IPS-11a (cell line): ENCODE data around the gene MOBP.
"Not testable (repeated sequence)": the region's sequence is repeated elsewhere in the genome, so short reads cannot be mapped to it uniquely, and the experiment has no call there.

Experiments used
- H3K4me3 ChIP-seq: one replicate; pipeline ENCODE4 v1.5.1; 2013; ENCODE audit warnings: low read depth, low read length, control low read depth

MOBP gene, protein sequence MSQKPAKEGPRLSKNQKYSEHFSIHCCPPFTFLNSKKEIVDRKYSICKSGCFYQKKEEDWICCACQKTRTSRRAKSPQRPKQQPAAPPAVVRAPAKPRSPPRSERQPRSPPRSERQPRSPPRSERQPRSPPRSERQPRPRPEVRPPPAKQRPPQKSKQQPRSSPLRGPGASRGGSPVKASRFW

GRCh38 chr3:39467394-39468107 lies at the start of gene MOBP:
TSS of gene MOBP (plus strand) at chr3:39467680. CDS start at chr3:39502070, 34,390 bp downstream.
- no peak within 1 kb of the TSS for H3K4me3 ChIP-seq

DNA sequence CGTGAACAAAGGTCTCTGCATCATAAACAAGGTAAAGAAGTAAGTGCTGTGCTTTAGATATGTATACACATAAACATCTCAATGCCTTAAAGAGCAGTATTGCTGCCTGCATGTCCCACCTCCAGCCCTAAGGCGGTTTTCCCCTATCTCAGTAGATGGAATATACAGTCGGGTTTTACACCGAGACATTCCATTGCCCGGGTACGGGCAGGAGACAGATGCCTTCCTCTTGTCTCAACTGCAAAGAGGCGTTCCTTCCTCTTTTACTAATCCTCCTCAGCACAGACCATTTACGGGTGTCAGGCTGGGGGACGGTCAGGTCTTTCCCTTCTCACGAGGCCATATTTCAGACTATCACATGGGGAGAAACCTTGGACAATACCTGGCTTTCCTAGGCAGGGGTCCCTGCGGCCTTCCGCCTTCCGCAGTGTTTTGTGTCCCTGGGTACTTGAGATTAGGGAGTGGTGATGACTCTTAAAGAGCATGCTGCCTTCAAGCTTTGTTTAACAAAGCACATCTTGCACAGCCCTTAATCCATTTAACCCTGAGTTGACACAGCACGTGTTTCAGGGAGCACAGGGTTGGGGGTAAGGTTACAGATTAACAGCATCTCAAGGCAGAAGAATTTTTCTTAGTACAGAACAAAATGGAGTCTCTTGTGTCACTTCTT lies 48.8 kb upstream of the MOBP start:
- not testable (repeated sequence) for H3K4me3 ChIP-seq

DNA sequence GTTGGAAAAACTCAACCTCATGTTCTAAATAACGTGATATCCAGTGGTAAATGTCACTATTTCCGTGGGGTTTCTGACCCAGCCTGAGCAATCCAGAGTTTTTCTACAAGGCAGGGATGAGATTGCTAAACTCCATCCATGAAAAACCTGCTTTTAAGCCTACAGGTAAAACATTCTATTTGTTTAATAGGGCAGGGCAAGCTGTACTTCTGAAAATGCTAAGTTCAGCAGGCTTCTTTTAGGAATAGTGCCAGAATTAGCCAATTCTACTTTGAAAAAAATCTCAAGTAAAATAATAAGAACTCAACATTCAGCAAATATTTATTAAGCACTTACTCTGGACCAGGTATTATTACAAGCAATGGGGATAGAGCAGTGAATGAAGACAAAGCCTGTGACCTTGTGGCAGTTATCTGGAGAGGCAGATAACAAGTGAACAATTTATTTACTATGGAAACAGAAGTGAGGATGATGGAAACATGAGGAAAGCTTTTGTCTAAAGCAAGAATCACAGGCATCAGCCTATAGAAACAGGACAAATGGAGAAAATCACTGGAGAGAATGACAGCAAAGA lies 47.7 kb upstream of the MOBP start:
- no peak overlapping the region for H3K4me3 ChIP-seq

GRCh38 chr3:39420543-39420942 lies 46.9 kb upstream of the MOBP start:
- no peak overlapping the region for H3K4me3 ChIP-seq

DNA sequence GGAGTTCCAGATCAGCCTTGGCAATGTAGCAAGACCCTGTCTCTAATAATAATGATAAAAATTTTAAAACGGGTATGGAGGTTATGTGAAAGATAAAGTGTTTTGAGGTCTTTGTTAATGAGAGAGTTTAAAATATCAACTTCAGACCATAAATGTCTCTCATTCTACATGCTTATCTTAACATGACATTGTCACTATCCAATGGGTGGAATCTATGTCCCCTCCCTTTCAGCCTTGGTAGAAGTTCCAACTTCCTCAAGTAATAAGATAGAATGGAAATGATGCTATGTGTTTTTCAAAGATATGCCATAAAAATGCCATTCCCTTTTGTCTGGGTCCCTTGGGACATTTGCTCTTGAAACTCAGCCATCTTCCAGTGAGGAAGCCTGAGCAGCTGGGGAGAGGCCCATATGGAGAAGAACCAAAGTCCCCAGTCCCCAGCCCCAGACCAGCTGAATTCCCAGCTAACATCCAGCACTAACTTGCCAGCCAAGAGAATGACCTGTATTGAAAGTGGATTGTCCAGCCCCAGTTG lies 44.0 kb upstream of the MOBP start:
- no peak overlapping the region for H3K4me3 ChIP-seq

DNA sequence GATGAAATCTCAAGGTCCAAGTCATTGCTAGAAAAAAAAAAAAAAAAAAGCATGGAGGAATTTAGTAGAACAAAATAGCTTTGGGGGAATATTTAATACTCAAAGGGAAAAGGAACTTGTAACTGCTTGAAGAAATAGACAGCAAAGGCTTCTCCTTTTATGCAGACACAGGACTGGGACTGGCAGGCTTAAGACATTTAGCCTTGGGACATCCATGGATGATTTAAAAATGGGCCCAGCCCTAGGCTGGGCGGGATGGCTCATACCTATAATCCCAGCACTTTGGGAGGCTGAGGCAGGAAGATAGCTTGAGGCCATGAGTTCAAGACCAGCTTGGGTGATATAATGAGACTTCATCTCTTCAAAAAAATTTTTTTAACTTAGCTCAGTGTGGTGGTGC lies 41.2 kb upstream of the MOBP start:
- no peak overlapping the region for H3K4me3 ChIP-seq

GRCh38 chr3:39427506-39427905 lies 40.0 kb upstream of the MOBP start:
- no peak overlapping the region for H3K4me3 ChIP-seq

DNA sequence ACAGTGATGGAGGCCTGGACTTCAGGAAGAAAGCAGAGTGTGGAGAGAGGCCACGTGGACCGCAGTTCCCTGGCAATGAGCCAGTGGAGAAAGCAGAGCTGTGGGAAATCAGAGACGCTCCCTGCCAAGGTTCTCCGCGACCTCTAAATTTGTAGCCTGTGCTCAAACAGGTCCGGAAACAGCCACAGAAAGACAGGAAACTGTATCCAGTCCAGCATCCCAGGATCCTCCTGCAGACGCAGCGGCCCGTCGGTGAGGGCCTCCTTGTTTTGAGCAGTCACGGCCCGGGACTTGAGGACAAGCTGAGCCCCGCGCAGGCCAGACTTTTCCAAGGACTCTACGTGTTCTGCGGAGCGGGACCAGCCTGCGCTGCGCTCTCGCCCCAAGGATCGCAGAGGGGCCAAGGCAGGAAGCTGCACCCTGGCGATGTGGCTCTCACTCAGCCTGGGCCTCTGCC lies 38.7 kb upstream of the MOBP start:
- no peak overlapping the region for H3K4me3 ChIP-seq

- H3K4me3 ChIP-seq = no peak overlapping the region
Observed at GRCh38 chr3:39429466-39429865, 38.0 kb upstream of the MOBP start.

DNA sequence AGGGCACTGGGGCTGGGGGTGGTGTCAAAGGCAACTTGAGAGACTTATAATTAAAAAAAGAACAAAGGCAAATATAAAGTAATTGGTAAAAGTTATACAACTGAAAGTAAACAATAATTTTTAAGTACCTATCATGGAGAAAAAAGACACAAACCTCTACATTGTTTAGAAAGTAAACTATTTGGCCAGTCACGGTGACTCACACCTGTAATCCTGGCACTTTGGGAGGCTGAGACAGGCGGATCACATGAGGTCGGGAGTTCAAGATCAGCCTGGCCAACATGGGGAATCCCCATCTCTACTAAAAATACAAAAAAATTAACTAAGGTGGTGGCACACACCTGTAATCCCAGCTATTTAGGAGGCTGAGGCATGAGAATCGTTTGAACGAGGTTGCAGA lies 35.1 kb upstream of the MOBP start:
- no peak overlapping the region for H3K4me3 ChIP-seq

DNA sequence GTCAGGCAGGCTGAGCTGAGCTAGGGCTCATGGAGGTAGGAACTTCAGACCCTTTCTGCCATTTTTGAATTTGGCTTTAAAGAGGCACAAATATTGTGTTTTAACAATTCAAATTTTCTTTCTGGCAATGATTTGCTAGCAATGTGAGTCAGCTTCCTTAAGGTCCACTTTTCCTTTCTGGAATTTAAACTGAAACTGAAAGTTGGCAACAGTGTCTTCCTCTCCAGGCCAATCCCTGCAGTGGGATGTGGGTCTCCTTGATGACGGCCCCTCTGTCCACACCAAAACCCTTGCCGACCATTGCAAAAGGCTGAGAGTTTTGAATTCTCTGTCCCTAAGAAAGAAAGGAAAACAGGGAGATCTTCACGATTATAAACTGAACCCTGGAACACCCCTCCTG lies 33.8 kb upstream of the MOBP start:
- H3K4me3 ChIP-seq = no peak overlapping the region

DNA sequence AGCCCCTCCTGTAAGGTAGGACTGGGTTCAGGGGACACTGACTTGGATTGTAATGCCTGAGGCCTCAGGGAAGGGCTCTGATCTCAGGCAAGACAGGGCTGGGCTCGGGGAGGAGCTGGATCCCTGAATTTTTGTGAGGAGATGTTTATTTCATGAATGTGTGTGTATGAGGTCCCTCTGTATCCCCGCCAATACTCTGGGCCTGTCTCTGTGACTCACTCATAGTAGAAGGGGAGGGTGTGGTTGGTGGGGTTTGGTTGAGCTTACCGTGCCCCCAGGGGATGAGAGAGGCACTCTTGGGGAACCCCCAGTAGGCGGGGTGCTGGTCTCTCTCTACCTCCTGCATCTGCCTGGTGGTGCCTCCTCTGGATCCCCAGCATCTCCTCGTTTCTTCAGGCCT lies 32.9 kb upstream of the MOBP start:
- H3K4me3 ChIP-seq = no peak overlapping the region

DNA sequence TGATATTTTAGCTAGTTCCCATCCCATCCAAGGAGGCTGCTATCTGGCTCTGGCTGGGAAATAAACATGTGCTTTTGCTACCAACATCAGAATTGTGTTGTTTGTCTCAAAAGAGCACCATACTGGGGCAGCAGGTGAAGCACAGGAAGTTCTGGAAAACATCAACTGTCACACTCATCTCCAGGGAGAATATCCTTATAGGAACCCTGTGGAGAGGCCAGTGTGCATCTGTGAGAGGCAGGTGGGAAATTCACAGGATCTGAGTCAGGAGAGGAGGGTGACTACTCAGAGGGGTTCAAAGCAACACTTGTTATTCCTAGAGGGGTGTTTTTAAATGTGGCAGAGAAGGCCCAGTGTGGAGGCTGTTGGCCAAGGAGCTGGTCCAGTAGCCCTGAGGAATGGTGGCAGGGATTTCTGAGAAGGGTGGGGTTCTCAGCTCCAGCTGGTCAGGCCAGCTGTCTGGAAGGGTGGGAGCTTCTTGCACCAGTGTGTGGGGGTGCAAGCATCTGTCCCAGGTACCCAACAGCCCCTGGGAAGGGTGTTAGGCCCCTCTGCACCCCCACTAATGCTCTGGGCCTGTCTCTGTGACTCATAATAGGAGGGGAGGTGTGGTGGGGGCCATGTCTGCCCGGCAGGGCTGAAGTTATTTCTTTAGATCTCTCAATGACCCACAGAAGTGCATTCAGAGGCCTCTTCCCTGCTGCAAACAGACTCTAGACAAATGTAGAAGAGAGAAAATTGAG lies 32.3 kb upstream of the MOBP start:
- no peak overlapping the region for H3K4me3 ChIP-seq

DNA sequence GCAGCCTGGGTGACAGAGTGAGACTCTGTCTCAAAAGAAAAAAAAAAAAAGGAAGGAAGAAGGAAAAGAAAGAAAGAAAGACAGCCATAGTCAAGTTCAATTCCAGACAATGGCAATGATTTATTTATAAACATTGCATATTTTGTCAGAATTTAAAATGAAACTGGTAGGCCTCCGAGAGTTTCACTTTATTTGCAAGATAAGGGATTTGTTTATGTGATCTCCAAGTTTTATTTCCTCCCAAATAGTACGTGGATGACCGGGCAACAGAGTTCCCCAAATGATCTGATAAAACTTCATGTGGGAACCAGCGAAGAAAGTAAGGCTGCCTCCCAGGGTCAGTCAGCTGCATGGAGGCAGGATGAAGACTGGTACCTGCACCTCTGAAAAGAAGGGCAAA lies 28.6 kb upstream of the MOBP start:
- no peak overlapping the region for H3K4me3 ChIP-seq

DNA sequence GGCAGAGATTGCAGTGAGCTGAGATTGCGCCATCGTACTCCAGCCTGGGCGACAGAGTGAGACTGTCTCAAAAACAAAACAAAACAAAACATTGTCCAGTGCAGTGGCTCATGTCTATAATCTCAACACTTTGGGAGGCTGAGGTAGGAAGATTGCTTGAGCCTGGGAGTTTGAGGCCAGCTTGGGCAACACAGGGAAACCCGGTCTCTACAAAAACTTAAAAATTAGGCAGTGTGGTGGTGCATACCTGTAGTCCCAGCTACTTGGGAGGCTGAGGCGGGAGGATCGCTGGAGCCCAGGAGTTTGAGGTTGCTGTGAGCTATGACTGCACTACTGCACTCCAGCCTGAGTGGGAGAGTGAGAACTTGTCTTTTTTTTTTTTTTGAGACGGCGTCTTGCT lies 27.2 kb upstream of the MOBP start:
- no peak overlapping the region for H3K4me3 ChIP-seq

- no peak overlapping the region for H3K4me3 ChIP-seq
Observed at GRCh38 chr3:39443530-39443929, 23.9 kb upstream of the MOBP start.

DNA sequence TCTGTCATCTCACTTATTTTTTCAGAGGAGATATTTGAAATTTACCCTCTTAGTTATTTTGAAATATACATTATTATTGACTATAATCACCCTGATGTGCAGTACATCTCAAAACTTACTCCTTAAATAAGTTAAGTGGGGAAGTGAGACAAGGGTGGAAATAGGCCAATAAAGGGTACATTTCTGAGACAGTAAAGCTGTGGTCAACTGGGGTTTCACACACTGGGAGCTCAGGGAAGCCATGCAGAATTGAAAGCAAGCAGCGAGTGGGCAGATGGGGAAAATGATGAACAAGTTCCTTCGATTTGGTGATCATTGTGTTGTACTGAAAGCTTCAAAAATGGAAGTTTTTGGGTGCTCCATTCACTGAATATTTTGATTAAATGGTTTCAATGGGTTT lies 21.6 kb upstream of the MOBP start:
- H3K4me3 ChIP-seq = no peak overlapping the region

DNA sequence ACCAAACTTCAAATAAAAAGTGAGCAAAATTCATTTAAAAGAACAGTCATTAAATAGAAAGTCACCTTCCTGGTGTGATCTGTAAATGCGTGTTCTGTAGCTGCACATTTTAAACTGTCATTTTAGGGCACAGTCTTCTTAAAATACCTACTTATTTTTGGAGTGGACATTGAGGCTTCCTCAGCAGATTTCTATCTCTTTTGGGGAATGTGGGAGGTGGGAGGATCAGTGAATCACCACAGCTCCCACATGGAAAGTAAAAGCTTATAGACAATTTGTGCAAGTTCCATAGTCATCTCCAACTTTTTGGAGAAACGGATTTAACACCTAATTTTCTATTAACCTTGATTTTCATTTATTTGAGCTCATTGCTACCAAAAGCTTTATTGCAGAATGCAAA lies 21.0 kb upstream of the MOBP start:
- H3K4me3 ChIP-seq = no peak overlapping the region

- no peak overlapping the region for H3K4me3 ChIP-seq
Observed at GRCh38 chr3:39447637-39448483, 19.6 kb upstream of the MOBP start.
